ENCODE results near the gene NUSAP1. TPM values are rescaled to one million over a fixed set of nuclear protein-coding genes. Genes with fewer than 3 reads are reported as not detected.
A peak's percentile ranks its signal among the peaks of the same experiment; 100 is the strongest.
"Not testable (repeated sequence)": the region's sequence is repeated elsewhere in the genome, so short reads cannot be mapped to it uniquely, and the experiment has no call there.

The NUSAP1 gene
- polyA plus RNA-seq, 4 donors: 87.2 to 95.6 (median 92.5) TPM

DNA sequence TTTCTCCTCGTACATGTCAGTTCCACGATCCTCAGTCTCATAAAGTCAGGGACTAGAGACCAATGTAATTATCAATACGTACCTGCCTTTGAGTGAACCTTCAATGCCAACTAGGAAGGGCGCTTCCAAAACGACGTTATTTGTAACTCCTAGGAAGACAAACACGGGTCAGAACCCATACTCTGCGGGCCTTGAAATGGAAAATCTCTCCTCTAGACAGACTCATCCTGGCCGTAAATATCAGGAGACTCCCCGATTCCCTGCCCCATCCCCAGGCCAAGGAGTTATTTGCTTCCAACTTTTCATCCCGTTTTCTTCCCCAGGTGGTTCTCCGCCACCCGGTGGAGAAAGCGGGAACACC, 868 bp upstream of the NUSAP1 start:
- peak in 1 of 4 donors; percentile 49 for DNase-seq (ENCODE audit: low read depth in 4 of 4, low spot score in 3 of 4)

GRCh38 chr15:41333026-41333562, 413 bp downstream of the NUSAP1 start:
- DNase-seq (ENCODE audit: low read depth in 4 of 4, low spot score in 3 of 4): peak in 1 of 4 donors; percentile 22

- DNase-seq (ENCODE audit: low read depth in 4 of 4, low spot score in 3 of 4): no peak
Observed at GRCh38 chr15:41334293-41335120, 1.8 kb downstream of the NUSAP1 start.

DNA sequence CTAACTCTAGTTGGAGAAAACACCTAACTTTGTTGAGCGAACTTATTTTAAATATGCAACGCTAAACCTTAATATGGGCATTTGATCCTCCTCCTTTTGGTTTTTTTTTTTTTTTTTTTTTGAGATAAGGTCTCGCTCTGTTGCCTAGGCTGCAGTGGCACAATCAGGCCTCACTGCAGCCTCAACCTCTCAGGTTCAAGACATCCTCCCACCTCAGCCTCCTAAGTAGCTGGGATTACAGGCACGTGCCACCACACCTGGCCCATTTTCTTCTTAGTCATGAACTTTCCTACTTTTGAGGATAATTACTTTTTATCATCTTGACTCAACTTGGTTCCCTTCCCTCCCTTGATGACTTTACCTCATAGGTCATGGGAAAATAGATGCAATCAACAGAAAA, 3.9 kb downstream of the NUSAP1 start:
- no peak for DNase-seq (ENCODE audit: low read depth in 4 of 4, low spot score in 3 of 4)

DNA sequence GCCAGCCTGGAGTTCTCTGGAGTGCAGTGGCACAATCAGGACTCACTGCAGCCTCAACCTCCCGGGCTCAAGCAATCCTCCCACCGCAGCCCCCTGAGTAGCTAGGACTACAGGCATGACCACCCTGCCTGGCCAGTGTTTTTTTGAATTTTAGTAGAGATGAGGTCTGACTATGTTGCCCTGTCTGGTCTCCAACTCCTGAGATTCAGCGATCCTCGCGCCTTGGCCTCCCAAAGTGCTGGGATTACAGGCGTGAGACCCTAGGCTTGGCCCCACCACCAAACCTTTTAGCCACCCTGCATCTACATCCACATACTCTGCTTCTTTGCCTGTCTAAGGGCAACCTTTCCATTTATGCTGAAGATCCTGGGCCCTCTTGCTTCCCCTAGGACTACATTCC, 4.4 kb downstream of the NUSAP1 start:
- no peak for DNase-seq (ENCODE audit: low read depth in 4 of 4, low spot score in 3 of 4)

- no peak for DNase-seq (ENCODE audit: low read depth in 4 of 4, low spot score in 3 of 4)
Observed at GRCh38 chr15:41337631-41338522, 5.2 kb downstream of the NUSAP1 start.

DNA sequence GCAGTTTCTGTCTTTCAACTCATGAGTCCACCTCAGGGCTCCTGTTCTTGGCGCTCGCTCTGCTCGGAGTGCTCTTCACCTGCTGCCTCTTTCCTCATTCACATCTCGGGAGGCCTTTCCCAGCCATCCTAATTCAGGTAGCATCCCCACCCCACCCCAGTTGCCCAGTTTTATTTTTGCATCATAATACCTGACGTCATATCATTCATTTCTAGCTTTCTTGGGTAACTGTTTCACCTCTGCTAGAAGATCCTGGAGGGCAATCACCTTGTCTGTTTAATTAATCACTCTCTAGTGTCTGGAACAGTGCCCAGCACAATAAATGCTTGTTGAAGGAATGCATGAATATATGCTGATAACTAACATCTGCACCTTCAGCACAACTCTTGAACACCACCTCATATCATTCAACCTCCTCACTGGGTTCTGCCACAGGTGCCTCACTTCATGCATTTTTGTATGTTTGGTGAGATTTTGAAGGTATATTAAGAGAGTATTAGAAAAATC, 7.6 kb downstream of the NUSAP1 start:
- DNase-seq (ENCODE audit: low read depth in 4 of 4, low spot score in 3 of 4): no peak

GRCh38 chr15:41341519-41341918, 8.8 kb downstream of the NUSAP1 start:
- DNase-seq (ENCODE audit: low read depth in 4 of 4, low spot score in 3 of 4): no peak

GRCh38 chr15:41347236-41347635, 14.6 kb downstream of the NUSAP1 start:
- DNase-seq (ENCODE audit: low read depth in 4 of 4, low spot score in 3 of 4): no peak

DNA sequence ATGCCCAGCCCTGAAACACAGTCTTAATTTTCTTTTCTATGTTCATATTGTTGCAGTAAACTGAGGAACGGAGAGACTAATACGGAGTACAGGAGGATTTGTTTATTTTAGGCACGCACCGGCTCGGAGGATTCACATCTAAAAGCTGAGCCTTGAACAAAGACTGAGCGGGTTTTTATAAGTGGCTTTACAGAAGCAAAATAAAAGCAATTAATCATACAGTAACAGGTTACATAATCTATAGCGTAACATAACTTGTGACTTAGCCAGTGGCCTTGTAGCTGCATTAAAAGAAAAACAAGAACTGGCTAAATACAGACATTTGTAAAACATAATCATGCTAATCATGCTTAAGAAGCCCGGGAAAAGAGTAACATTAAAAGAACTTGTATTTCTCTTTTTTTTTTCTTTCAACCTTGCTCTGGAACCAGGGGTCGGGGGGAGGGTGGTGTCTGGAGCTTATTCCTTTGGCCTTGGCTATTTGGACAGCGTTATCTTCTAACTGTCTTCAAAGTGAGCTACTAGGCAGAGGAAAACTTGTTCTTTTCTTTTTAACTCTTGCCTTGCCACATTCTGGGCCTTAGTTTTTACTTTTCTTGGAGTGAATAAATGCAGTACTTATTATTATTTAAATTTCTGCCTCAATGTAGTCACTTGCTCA, 17.5 kb downstream of the NUSAP1 start:
- DNase-seq (ENCODE audit: low read depth in 4 of 4, low spot score in 3 of 4): no peak

DNA sequence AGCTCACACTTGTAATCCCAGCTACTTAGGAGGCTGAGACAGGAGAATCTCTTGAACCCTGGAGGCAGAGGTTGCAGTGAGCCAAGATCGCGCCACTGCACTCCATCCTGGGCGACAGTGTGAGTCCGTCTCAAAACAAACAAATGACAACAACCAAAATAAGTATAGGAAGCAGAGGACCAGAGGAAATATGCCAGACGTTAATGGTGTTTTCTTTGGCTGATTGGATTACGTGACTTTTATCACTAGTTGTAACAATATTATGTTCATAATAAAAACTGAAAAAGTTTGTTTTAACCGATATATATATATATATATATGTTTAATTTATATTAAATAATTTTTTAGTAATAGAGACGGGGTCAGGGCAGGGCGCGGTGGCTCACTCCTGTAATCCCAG, 21.7 kb downstream of the NUSAP1 start:
- no peak for DNase-seq (ENCODE audit: low read depth in 4 of 4, low spot score in 3 of 4)

DNA sequence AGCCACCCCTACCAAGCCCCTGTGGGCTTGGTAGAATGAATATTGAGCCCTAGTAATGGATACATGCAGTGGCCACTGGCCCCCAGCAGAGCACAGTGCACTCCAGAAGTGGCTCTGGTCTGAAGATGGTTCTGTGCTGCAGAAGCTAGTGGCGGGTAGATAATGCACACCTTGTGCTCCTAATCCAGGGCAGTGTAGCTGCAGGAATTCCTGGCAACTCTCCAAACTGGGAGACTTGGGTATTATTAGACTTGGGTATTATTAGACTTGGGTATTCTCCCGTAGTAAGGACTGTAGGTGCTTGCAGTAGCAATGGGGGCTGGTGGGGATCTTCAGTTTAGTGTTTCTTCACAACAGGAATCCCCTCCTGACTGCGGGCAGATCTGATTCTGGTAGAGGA, 34.7 kb downstream of the NUSAP1 start:
- no peak for DNase-seq (ENCODE audit: low read depth in 4 of 4, low spot score in 3 of 4)

- DNase-seq (ENCODE audit: low read depth in 4 of 4, low spot score in 3 of 4): no peak
Observed at GRCh38 chr15:41377978-41378377, 45.3 kb downstream of the NUSAP1 start.

DNA sequence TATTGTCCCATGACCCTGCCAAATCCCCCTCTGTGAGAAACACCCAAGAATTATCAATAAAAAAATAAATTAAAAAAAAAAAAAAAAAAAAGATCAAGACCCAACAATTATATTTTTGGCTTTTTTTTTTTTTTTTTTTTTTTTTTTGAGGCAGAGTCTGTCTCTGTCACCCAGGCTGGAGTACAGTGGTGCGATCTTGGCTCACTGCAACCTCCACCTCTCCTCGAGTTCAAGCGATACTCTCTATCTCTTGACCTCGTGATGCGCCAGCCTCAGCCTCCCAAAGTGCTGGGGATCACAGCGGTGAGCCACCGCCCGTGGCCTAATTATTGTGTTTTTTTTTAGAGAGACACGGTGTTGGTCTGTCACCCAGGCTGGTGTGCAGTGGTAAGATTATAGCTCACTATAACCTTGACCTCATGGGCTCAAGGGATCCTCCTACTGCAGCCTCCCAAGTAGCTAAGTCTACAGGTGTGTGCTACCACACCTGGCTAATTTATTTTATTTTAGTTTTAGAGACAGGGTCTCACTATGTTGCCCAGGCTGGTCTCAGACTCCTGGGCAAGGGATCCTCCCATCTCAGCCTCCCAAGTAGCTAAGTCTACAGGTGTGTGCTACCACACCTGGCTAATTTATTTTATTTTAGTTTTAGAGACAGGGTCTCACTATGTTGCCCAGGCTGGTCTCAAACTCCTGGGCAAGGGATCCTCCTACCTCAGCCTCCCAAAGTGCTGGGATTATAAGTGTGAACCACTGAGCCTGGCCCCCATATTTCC, 51.5 kb downstream of the NUSAP1 start:
- DNase-seq (ENCODE audit: low read depth in 4 of 4, low spot score in 3 of 4): not testable (repeated sequence)

DNA sequence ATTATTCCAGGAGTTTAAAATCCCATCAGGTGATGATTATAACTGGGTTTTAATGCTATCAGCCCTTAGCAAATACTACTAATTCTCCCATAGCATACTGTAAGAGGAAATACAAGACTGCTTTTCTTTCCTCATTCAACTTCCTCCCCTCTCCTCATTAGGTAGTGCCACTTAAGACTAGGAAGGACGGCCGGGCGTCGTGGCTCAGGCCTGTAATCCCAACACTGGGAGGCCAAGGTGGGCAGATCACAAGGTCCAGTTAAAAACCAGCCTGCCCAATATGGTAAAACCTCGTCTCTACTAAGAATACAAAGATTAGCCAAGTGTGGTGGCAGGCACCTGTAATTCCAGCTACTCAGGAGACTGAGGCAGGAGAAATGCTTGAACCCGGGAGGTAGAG, 55.0 kb downstream of the NUSAP1 start:
- no peak for DNase-seq (ENCODE audit: low read depth in 4 of 4, low spot score in 3 of 4)

DNA sequence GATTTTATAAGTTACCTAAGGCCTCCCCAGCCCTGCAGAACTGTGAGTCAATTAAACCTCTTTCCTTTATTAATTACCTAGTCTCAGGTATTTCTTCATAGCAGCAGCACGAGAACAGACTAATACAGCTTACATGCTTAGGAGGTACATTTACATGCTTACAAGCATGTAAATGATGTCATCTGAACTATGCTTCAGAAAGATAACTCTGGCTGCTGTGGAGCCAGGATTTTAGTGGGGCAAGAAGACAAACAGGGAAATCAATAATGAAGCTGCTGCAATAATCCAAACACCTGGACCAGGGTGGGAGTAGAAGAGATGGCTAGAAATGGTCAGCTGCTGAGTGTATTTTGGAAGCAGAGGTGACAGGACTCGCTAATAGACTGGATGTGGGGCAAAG, 60.0 kb downstream of the NUSAP1 start:
- DNase-seq (ENCODE audit: low read depth in 4 of 4, low spot score in 3 of 4): no peak

DNA sequence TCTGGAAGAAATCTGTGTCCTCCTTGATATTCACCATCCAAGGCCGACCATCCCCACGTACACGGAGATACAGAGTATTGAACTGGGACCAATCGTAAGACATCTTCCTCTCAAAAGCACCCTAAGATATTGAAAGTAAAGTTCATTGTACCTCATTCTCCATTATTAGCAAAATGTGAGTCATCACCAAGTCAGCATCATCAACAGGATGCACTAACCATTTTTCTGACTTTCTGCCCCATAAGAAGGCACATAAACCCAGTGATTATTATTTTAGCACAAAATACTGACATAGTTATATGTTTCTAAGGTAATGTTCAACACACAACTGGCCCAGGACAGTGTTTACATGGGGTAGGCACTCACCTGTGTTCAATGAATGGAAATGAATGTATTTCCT, 62.2 kb downstream of the NUSAP1 start:
- DNase-seq (ENCODE audit: low read depth in 4 of 4, low spot score in 3 of 4): no peak

GRCh38 chr15:41396111-41396510, 63.4 kb downstream of the NUSAP1 start:
- no peak for DNase-seq (ENCODE audit: low read depth in 4 of 4, low spot score in 3 of 4)

DNA sequence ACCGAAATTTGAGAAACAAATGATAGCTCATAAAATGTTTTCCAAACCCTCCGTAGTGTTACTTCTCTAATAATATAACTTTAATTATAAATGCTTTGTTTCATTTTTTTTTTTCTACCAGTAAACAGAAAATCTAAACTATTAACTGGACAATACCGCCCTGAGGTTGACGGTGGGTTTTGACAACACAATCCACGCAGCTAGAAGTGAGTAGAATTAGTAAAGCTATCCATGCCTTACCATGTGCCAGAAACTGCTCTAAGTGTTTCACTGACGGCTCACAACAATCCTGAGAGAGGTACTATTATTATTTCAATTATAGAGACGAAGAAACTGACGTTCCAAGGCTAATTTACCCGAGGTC, 69.2 kb downstream of the NUSAP1 start:
- peak in 1 of 4 donors; percentile 6 for DNase-seq (ENCODE audit: low read depth in 4 of 4, low spot score in 3 of 4)

DNA sequence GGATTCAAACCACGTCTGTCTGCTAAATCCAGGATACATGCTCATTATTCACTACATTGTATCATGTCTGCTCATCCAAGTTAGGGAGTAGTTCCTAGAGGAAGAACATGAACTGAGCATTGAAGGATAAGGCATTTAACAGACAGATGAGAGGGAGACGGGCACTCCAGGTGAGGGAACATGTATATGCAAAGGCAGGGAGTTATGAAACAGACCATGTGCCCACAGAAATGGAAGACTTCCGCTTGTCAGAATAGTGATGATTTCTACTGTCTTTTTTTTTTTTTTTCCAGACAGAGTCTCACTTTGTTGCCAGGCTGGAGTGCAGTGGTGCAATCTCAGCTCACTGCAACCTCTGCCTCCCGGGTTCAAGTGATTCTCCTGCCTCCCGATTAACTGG, 74.7 kb downstream of the NUSAP1 start:
- DNase-seq (ENCODE audit: low read depth in 4 of 4, low spot score in 3 of 4): no peak

Data from right renal pelvis (tissue), 4 donors.